GM18499 (cell line): ENCODE measurements around the gene PPP1R3F.

Experiments used
- ATAC-seq: cut with Tn5 transposase; IDR thresholded peaks from one replicate; pipeline ENCODE4 v1.9.1; 2021; ENCODE audit warnings: moderate number of reproducible peaks; ENCODE audit not compliant: insufficient read depth, unreplicated experiment

The PPP1R3F gene

GRCh38 chrX:49269767-49270248 is at the start of gene PPP1R3F:
PPP1R3F (plus strand) TSS chrX:49269793; CDS start chrX:49269870, 77 bp downstream.
- ATAC-seq, result no peak

GRCh38 chrX:49220100-49220499 is 49.5 kb upstream of the PPP1R3F start:
- no peak for ATAC-seq

- ATAC-seq, result no peak
Observed at GRCh38 chrX:49221868-49222267, 47.7 kb upstream of the PPP1R3F start.

GRCh38 chrX:49225858-49226257 is 43.7 kb upstream of the PPP1R3F start:
- no peak for ATAC-seq

GRCh38 chrX:49226946-49227345 is 42.6 kb upstream of the PPP1R3F start:
- no peak for ATAC-seq

GRCh38 chrX:49227726-49228125 is 41.9 kb upstream of the PPP1R3F start:
- no peak for ATAC-seq

GRCh38 chrX:49228185-49228584 is 41.4 kb upstream of the PPP1R3F start:
- no peak for ATAC-seq

GRCh38 chrX:49230500-49231232 is 38.9 kb upstream of the PPP1R3F start:
- no peak for ATAC-seq

- no peak for ATAC-seq
Observed at GRCh38 chrX:49231333-49232000, 38.1 kb upstream of the PPP1R3F start.

- no peak for ATAC-seq
Observed at GRCh38 chrX:49232525-49232924, 37.1 kb upstream of the PPP1R3F start.

- ATAC-seq, result no peak
Observed at GRCh38 chrX:49233176-49233575, 36.4 kb upstream of the PPP1R3F start, which contains the start of gene CACNA1F. CACNA1F (minus strand) TSS chrX:49233340; CDS start chrX:49233309, 31 bp downstream.

- ATAC-seq, result no peak
Observed at GRCh38 chrX:49233887-49234555, 35.6 kb upstream of the PPP1R3F start.

- ATAC-seq, result no peak
Observed at GRCh38 chrX:49237060-49237459, 32.5 kb upstream of the PPP1R3F start.

- ATAC-seq, result no peak
Observed at GRCh38 chrX:49238735-49239134, 30.9 kb upstream of the PPP1R3F start.

GRCh38 chrX:49242545-49243066 is 27.0 kb upstream of the PPP1R3F start:
- no peak for ATAC-seq

GRCh38 chrX:49243166-49243565 is 26.4 kb upstream of the PPP1R3F start:
- ATAC-seq, result no peak

GRCh38 chrX:49244207-49244606 is 25.4 kb upstream of the PPP1R3F start:
- ATAC-seq, result no peak

- ATAC-seq, result no peak
Observed at GRCh38 chrX:49246541-49246940, 23.1 kb upstream of the PPP1R3F start.

GRCh38 chrX:49247346-49247745 is 22.2 kb upstream of the PPP1R3F start:
- no peak for ATAC-seq

GRCh38 chrX:49247916-49248811 is 21.4 kb upstream of the PPP1R3F start:
- ATAC-seq, result no peak
